Measurements from ENCODE around the gene LRRC32.

LRRC32 gene

DNA sequence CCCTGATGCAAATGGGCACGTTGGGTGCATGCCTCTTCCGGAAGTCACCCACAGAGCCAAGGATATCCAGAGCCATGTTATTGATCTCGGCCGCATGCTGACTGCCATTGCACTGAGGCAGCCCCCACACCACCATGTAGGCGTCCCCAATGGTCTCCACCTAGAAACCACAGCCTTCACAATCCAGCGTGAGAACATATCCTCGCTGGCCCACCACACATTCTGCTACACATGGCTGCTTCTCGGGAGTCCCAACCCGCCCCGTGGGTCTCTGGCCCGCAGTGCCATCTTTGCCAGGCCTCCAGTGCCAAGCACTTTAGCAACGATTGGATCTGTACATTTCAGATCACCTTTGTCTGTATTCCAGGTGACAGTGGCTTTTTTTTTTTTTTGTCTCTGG lies 26.2 kb upstream of the LRRC32 start:
- Histone ChIP-seq H3K4me3 (IDR thresholded peaks at IDR 0.05; ENCODE audit: insufficient read depth, low read depth, low read length) (no peak overlapping the region), H3K79me2 (ENCODE audit: insufficient read depth, low read depth) (no peaks in the 10 kb centered on the region), H3K27ac (no peak overlapping the region), H3K4me1 (ENCODE audit: low read depth, poor library complexity, severe bottlenecking) (no peaks in the 10 kb centered on the region), H2AFZ (ENCODE audit: low read depth) (no peak overlapping the region), H3K9ac (no peak overlapping the region), H3K36me3 (ENCODE audit: insufficient read depth) (no peaks in the 10 kb centered on the region), H3K4me2 (no peak overlapping the region), H4K20me1 (ENCODE audit: insufficient read depth) (no peaks in the 10 kb centered on the region), H3K27me3 (ENCODE audit: insufficient read depth, low read depth) (no peaks in the 10 kb centered on the region)
- TF ChIP-seq, protein P1, sequence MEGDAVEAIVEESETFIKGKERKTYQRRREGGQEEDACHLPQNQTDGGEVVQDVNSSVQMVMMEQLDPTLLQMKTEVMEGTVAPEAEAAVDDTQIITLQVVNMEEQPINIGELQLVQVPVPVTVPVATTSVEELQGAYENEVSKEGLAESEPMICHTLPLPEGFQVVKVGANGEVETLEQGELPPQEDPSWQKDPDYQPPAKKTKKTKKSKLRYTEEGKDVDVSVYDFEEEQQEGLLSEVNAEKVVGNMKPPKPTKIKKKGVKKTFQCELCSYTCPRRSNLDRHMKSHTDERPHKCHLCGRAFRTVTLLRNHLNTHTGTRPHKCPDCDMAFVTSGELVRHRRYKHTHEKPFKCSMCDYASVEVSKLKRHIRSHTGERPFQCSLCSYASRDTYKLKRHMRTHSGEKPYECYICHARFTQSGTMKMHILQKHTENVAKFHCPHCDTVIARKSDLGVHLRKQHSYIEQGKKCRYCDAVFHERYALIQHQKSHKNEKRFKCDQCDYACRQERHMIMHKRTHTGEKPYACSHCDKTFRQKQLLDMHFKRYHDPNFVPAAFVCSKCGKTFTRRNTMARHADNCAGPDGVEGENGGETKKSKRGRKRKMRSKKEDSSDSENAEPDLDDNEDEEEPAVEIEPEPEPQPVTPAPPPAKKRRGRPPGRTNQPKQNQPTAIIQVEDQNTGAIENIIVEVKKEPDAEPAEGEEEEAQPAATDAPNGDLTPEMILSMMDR (conservative IDR thresholded peaks at IDR 0.05; ENCODE audit: low read depth, low read length), result no peak

GRCh38 chr11:76695771-76696170 lies 25.2 kb upstream of the LRRC32 start:
- Histone ChIP-seq H3K27me3 (ENCODE audit: insufficient read depth, low read depth) (no peaks in the 10 kb centered on the region), H3K4me3 (IDR thresholded peaks at IDR 0.05; ENCODE audit: insufficient read depth, low read depth, low read length) (no peak overlapping the region), H3K36me3 (ENCODE audit: insufficient read depth) (no peaks in the 10 kb centered on the region), H3K4me2 (no peak overlapping the region), H3K27ac (no peak overlapping the region), H3K79me2 (ENCODE audit: insufficient read depth, low read depth) (no peaks in the 10 kb centered on the region), H3K9ac (no peak overlapping the region), H3K4me1 (ENCODE audit: low read depth, poor library complexity, severe bottlenecking) (no peaks in the 10 kb centered on the region), H4K20me1 (ENCODE audit: insufficient read depth) (no peaks in the 10 kb centered on the region), H2AFZ (ENCODE audit: low read depth) (no peak overlapping the region)
- TF ChIP-seq, protein P1 (conservative IDR thresholded peaks at IDR 0.05; ENCODE audit: low read depth, low read length), result no peak

GRCh38 chr11:76695133-76695532 lies 24.6 kb upstream of the LRRC32 start:
- no peaks in the 10 kb centered on the region for H3K4me1 ChIP-seq (ENCODE audit: low read depth, poor library complexity, severe bottlenecking)

DNA sequence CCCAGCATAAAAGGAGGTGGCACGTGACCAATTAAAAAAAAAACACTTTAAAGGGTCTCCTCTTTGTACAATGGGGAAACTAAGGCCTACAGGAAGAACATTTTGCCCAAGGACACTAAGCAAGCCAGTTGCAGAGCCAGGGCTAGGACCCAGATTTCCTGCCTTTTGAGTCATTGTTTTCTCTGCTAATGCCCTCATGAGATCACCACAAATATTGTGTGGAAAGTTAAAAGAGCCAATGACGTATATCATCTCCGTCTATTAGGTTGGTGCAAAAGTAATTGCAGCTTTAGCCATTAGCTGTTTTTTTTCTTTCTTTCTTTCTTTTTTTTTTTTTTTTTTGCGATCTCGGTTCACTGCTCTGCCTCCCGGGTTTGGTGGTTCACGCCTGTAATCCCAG lies 24.1 kb upstream of the LRRC32 start:
- no peak overlapping the region for H3K9ac ChIP-seq
- H2AFZ ChIP-seq (ENCODE audit: low read depth), result no peak overlapping the region
- H3K27ac ChIP-seq, result no peak overlapping the region
- H3K4me2 ChIP-seq, result no peak overlapping the region
- H3K4me3 ChIP-seq (IDR thresholded peaks at IDR 0.05; ENCODE audit: insufficient read depth, low read depth, low read length), result no peak overlapping the region
- H3K36me3 ChIP-seq (ENCODE audit: insufficient read depth), result no peaks in the 10 kb centered on the region
- H3K79me2 ChIP-seq (ENCODE audit: insufficient read depth, low read depth), result no peaks in the 10 kb centered on the region
- TF ChIP-seq, protein P1 (conservative IDR thresholded peaks at IDR 0.05; ENCODE audit: low read depth, low read length), result no peak
- H4K20me1 ChIP-seq (ENCODE audit: insufficient read depth), result no peaks in the 10 kb centered on the region
- no peaks in the 10 kb centered on the region for H3K27me3 ChIP-seq (ENCODE audit: insufficient read depth, low read depth)
- no peaks in the 10 kb centered on the region for H3K4me1 ChIP-seq (ENCODE audit: low read depth, poor library complexity, severe bottlenecking)

More at GRCh38 chr11:76695133-76695532, 24.6 kb upstream of the LRRC32 start:
- TF ChIP-seq, protein P1 (conservative IDR thresholded peaks at IDR 0.05; ENCODE audit: low read depth, low read length), result no peak
- no peak overlapping the region for H3K9ac ChIP-seq
- H3K4me3 ChIP-seq (IDR thresholded peaks at IDR 0.05; ENCODE audit: insufficient read depth, low read depth, low read length), result no peak overlapping the region
- H2AFZ ChIP-seq (ENCODE audit: low read depth), result no peak overlapping the region
- H3K27ac ChIP-seq, result no peak overlapping the region
- no peaks in the 10 kb centered on the region for H3K27me3 ChIP-seq (ENCODE audit: insufficient read depth, low read depth)
- H4K20me1 ChIP-seq (ENCODE audit: insufficient read depth), result no peaks in the 10 kb centered on the region
- H3K79me2 ChIP-seq (ENCODE audit: insufficient read depth, low read depth), result no peaks in the 10 kb centered on the region
- H3K36me3 ChIP-seq (ENCODE audit: insufficient read depth), result no peaks in the 10 kb centered on the region
- no peak overlapping the region for H3K4me2 ChIP-seq

Data from KMS-11 (cell line).